GM12864 (cell line): ENCODE data around the gene COL27A1.

ENCODE experiments used
- DNase-seq: peaks from one replicate; pipeline ENCODE4 v3.0.0-alpha.2; 2011; ENCODE audit warnings: low read depth
- H3K4me3 ChIP-seq: 2 replicates; pipeline ENCODE4 v1.5.1; 2011; ENCODE audit warnings: mild to moderate bottlenecking, low read depth, low read length, control low read depth
- CTCF ChIP-seq: IDR thresholded peaks from 2 replicates; pipeline ENCODE4 v1.5.1; 2011; ENCODE audit warnings: low read depth, mild to moderate bottlenecking, moderate library complexity, low read length, control low read depth, inconsistent platforms; ENCODE audit errors: missing control alignments

Gene COL27A1

DNA sequence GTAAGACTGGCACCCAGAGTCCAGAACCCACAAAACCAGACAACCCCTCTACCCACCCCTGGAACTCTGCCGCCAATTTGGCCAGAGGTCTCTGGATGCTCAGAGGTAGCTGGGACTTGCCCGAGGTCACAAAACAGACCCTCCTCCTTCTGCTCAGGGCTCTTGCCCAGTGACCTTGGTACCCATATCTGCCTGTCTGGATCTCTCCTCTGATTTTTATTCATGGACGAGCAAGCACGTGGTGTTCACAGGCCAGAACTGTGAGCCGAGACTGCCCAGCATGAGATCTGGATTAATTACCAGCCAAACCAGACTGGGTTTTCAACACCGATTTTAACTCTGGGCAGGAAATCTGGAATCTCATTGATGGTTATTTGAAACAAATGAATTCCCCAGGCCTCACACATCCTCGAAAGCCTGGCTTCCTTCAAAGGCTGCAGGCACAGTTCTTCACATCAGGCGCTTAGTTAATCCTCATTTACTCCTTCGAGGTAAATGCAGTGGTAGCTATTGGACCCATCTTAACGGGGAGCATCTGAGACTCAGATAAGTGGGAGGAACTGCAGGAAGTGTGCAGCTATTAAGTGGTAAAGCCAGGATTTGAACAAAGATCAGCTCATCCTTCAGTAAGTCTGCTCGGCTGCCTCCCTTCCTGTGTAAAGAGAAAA lies 21.4 kb downstream of the COL27A1 start:
- TF ChIP-seq CTCF: no peak
- no peak for DNase-seq
- no peak overlapping the region for H3K4me3 ChIP-seq

DNA sequence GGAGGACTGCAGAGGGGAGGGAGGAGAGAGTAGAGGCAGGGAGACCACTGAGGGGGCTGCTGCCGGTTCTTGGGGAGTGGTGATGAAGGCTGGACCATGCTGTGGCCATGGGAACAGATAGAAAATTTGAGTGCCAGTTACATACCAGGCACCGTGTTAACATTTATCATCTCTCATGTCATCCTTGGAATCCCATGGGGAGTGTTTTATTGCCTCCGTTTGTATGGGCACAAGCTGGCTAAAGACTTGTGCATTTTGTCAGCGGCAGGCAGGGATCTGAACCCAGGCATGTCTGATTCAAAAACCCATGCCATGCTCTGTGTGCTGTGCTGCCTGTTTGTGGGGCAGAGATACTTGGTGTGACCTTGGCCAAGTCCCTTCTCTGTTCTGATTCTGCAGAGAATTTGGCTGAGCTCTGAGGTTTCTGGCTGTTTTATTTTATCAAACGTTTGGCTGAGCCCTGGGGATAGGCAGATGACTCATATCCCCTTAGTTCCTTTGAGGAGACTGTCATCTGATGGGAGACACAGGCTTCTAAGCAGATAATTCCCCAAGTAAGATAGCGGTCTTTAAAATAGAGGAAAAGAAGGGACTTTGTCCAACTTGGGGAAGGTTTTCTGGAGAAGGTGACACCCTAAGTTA lies 22.2 kb downstream of the COL27A1 start:
- TF ChIP-seq CTCF: no peak
- no peak for DNase-seq
- H3K4me3 ChIP-seq: no peak overlapping the region

DNA sequence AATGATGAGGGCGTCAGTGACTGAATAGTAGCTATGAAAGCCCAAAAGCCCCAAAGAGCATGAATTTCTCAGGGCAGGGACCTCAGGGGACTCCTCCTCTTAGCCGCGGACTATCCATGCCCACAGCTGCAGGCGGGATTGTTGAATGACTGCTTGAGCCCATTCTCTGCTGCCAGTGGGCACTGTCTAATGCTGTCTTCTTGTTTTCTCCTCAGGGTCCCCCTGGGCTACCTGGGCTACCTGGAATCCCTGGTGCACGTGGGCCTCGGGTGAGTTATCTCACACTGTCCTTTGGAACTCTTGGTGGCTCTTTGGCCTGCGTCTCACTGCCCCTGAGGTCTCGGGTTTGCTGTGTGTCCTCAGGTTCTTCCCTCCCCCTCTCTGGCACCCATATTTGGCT lies 22.7 kb downstream of the COL27A1 start:
- DNase-seq: no peak
- no peak overlapping the region for H3K4me3 ChIP-seq
- no peak for TF ChIP-seq CTCF

- no peak for TF ChIP-seq CTCF
- DNase-seq: no peak
- H3K4me3 ChIP-seq: no peak overlapping the region
These were observed 23.6 kb downstream of the COL27A1 start for GRCh38 chr9:114178756-114179450.

GRCh38 chr9:114179516-114179915 lies 24.2 kb downstream of the COL27A1 start:
- TF ChIP-seq CTCF: no peak
- no peak for DNase-seq
- H3K4me3 ChIP-seq: no peak overlapping the region

- TF ChIP-seq CTCF: no peak
- DNase-seq: no peak
- H3K4me3 ChIP-seq: no peak overlapping the region
These were observed 25.6 kb downstream of the COL27A1 start for GRCh38 chr9:114180696-114181606.
